H1 (cell line): Measurements from ENCODE around the gene EWSR1.
"Not testable (repeated sequence)": the region's sequence is repeated elsewhere in the genome, so short reads cannot be mapped to it uniquely, and the experiment has no call there.

Source experiments
- JUN ChIP-seq: IDR thresholded peaks from 2 replicates; pipeline ENCODE4 v1.6.1; 2011; ENCODE audit warnings: low read depth, mild to moderate bottlenecking, improper control_type of control experiment, low read length
- MAFK ChIP-seq: IDR thresholded peaks from 2 replicates; pipeline ENCODE4 v1.6.1; 2012; ENCODE audit warnings: low read depth, mild to moderate bottlenecking, improper control_type of control experiment, low read length
- POLR2A ChIP-seq, 2 experiments: IDR thresholded peaks; 1 replicate in 1 of 2; 2 replicates in 1 of 2; pipeline ENCODE4 v1.6.1; 2011; ENCODE audit warnings: low read depth in 2 of 2, low read length in 2 of 2, mild to moderate bottlenecking in 2 of 2; ENCODE audit errors: control extremely low read depth in 1 of 2
- POLR2AphosphoS5 ChIP-seq: IDR thresholded peaks from 2 replicates; pipeline ENCODE4 v1.6.1; 2011; ENCODE audit warnings: low read depth, low read length
- RFX5 ChIP-seq: IDR thresholded peaks from 2 replicates; pipeline ENCODE4 v1.6.1; 2011; ENCODE audit warnings: low read depth, low read length, improper control_type of control experiment, borderline replicate concordance
- TF ChIP-seq, protein P1 (sequence below), 3 experiments: IDR thresholded peaks; 1 replicate in 2 of 3; 2 replicates in 1 of 3; pipeline versions ENCODE4 v1.5.1 to v1.6.1; 2011; ENCODE audit warnings: low read length in 3 of 3, mild to moderate bottlenecking in 3 of 3, inconsistent platforms in 2 of 3, low read depth in 1 of 3, moderate library complexity in 1 of 3; ENCODE audit not compliant: insufficient read depth in 1 of 3; ENCODE audit errors: control extremely low read depth in 1 of 3

DNA sequence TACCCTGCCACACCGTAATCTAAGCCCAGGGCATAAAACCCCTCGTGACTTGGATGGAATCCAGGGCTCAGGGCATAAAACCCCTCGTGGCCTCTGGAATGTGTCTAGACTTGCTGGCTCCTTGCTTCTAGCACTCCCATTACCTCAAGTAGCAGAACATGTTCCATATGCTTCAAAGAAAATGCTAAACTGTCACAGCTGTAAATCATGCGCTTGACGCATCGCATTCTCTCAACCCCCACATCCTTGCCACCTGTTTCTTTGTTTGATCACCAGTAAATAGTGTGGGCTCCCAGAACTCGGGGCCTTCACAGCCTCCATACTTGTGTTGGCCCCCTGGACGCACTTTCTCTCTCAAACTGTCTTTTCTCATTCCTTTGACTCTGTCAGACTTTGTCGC, 27.6 kb upstream of the EWSR1 start:
- not testable (repeated sequence) for TF ChIP-seq RFX5; POLR2A (IDR thresholded peaks at IDR 0.05; ENCODE audit: control extremely low read depth in 1 of 2, low read depth in 2 of 2, low read length in 2 of 2); POLR2AphosphoS5; JUN; MAFK
- TF ChIP-seq, protein P1, sequence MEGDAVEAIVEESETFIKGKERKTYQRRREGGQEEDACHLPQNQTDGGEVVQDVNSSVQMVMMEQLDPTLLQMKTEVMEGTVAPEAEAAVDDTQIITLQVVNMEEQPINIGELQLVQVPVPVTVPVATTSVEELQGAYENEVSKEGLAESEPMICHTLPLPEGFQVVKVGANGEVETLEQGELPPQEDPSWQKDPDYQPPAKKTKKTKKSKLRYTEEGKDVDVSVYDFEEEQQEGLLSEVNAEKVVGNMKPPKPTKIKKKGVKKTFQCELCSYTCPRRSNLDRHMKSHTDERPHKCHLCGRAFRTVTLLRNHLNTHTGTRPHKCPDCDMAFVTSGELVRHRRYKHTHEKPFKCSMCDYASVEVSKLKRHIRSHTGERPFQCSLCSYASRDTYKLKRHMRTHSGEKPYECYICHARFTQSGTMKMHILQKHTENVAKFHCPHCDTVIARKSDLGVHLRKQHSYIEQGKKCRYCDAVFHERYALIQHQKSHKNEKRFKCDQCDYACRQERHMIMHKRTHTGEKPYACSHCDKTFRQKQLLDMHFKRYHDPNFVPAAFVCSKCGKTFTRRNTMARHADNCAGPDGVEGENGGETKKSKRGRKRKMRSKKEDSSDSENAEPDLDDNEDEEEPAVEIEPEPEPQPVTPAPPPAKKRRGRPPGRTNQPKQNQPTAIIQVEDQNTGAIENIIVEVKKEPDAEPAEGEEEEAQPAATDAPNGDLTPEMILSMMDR (IDR thresholded peaks at IDR 0.05; ENCODE audit: control extremely low read depth in 1 of 3, insufficient read depth in 1 of 3, low read depth in 1 of 3, low read length in 3 of 3): not testable (repeated sequence)
